K562 (cell line): ENCODE data around the gene PPP3CA. TPM values are rescaled to one million over a fixed set of nuclear protein-coding genes. Genes with fewer than 3 reads are reported as not detected.

Experiments used
- ATAC-seq: fragments of 200-7000 bp; cut with Tn5 transposase; 3 replicates; pipeline ENCODE4 v1.9.1; 2020; ENCODE audit warnings: moderate library complexity
- BruUV-seq: library from RNA; stranded (reverse); fragments of 400-500 nt; replicated peaks from 2 replicates; lab custom pipeline; 2021; lab: Mats Ljungman, UMichigan
- CTCF ChIA-PET: fragments of 300-600 bp; formaldehyde crosslinking; extraction: SDS; loops from one replicate; lab custom pipeline; 2021; ENCODE audit warnings: low intra/inter-chr PET ratio; lab: Yijun Ruan, JAX
- POLR2A ChIA-PET: fragments of 300-600, 350-650 bp; sonication (Branson Sonifier 250); formaldehyde crosslinking; extraction: SDS; loops from one replicate; lab custom pipeline; 2021; ENCODE audit warnings: antibody characterized with exemption, inconsistent platforms; lab: Yijun Ruan, JAX
- DNase-seq, 4 experiments: peaks; one replicate each; pipeline versions ENCODE4 v3.0.0 to v3.0.0-alpha.2; 2011 to 2018; ENCODE audit warnings: low spot score in 3 of 4, mixed read lengths in 3 of 4; ENCODE audit errors: extremely low read depth in 1 of 4
- FAIRE-seq: peaks from 2 replicates; lab custom pipeline; 2011; peaks lifted over from hg19 to GRCh38; lab: Jason Lieb, UNC
- H2AFZ ChIP-seq: 2 replicates; pipeline ENCODE4 v1.6.0; 2011; ENCODE audit warnings: low read depth, low read length, control low read depth, inconsistent platforms
- H3K27ac ChIP-seq: fragments of 200-600 bp; 3 replicates; pipeline ENCODE4 v1.8.0; 2011; ENCODE audit warnings: low read depth, mild to moderate bottlenecking, control low read depth, inconsistent platforms, low read length, moderate library complexity, mixed read lengths; ENCODE audit errors: extremely low read depth
- H3K27me3 ChIP-seq, 2 experiments: fragments of 300-600 bp in 1 of 2; 2 replicates in 1 of 2; 3 replicates in 1 of 2; pipeline versions ENCODE4 v1.6.0 to v1.8.0; 2011; ENCODE audit warnings: inconsistent platforms in 2 of 2, low read length in 2 of 2, mild to moderate bottlenecking in 1 of 2, mixed read lengths in 1 of 2, moderate library complexity in 1 of 2; ENCODE audit not compliant: control insufficient read depth in 2 of 2, insufficient read depth in 2 of 2
- H3K36me3 ChIP-seq: fragments of 300-600 bp; 3 replicates; pipeline ENCODE4 v1.8.0; 2011; ENCODE audit warnings: mild to moderate bottlenecking, low read length, inconsistent platforms; ENCODE audit not compliant: control insufficient read depth, insufficient read depth
- H3K4me1 ChIP-seq, 2 experiments: fragments of 200-600 bp in 1 of 2; replicated peaks in 1 of 2; 2 replicates in 1 of 2; 3 replicates in 1 of 2; pipeline versions ENCODE4 v1.5.1 to v1.8.0; 2011; ENCODE audit warnings: inconsistent platforms in 2 of 2, low read length in 2 of 2, mild to moderate bottlenecking in 1 of 2, mixed read lengths in 1 of 2, moderate library complexity in 1 of 2; ENCODE audit not compliant: control insufficient read depth in 2 of 2, insufficient read depth in 2 of 2
- H3K4me2 ChIP-seq: 2 replicates; pipeline ENCODE4 v1.6.1; 2011; ENCODE audit warnings: low read length, control low read depth, inconsistent platforms, mixed read lengths; ENCODE audit not compliant: insufficient read depth
- H3K4me3 ChIP-seq: fragments of 200-600 bp; sonication (generic), shearing (Covaris generic); 2 replicates; pipeline ENCODE4 v1.5.1; 2016; ENCODE audit warnings: control low read depth, inconsistent platforms
- H3K79me2 ChIP-seq: fragments of 200-600 bp; 3 replicates; pipeline ENCODE4 v1.8.0; 2011; ENCODE audit warnings: low read length, inconsistent platforms; ENCODE audit not compliant: control insufficient read depth, insufficient read depth
- H3K9ac ChIP-seq, 2 experiments: 2 replicates each; pipeline versions ENCODE4 v1.6.0 to v1.6.1; 2011; ENCODE audit warnings: low read depth in 2 of 2, low read length in 2 of 2, control low read depth in 1 of 2, inconsistent platforms in 1 of 2, mild to moderate bottlenecking in 1 of 2, mixed read lengths in 1 of 2; ENCODE audit not compliant: insufficient read depth in 1 of 2
- H3K9me1 ChIP-seq: one replicate; pipeline ENCODE4 v1.6.0; 2011; ENCODE audit warnings: inconsistent platforms, mild to moderate bottlenecking, low read length, moderate library complexity; ENCODE audit not compliant: control insufficient read depth, insufficient read depth
- H3K9me3 ChIP-seq: replicated peaks from 2 replicates; pipeline ENCODE4 v1.5.1; 2011; ENCODE audit warnings: low read depth, low read length, inconsistent platforms; ENCODE audit not compliant: control insufficient read depth, insufficient read depth
- H4K20me1 ChIP-seq: replicated peaks from 2 replicates; pipeline ENCODE4 v1.6.1; 2011; ENCODE audit warnings: low read length, inconsistent platforms, mixed read lengths; ENCODE audit not compliant: control insufficient read depth, insufficient read depth
- CTCF ChIP-seq, 3 experiments: IDR thresholded peaks in 2 of 3; conservative IDR thresholded peaks in 1 of 3; 2 replicates each; pipeline ENCODE4 v1.5.1; 2011 to 2012; ENCODE audit warnings: low read length in 3 of 3, mild to moderate bottlenecking in 3 of 3, control low read depth in 2 of 3, improper control_type of control experiment in 1 of 3, inconsistent platforms in 1 of 3, low read depth in 1 of 3, mixed read lengths in 1 of 3, moderate library complexity in 1 of 3; ENCODE audit not compliant: insufficient read depth in 2 of 3
- HDGF ChIP-seq: fragments of 450-650 bp; IDR thresholded peaks from 2 replicates; pipeline ENCODE4 v1.6.1; 2016
- HMBOX1 ChIP-seq: sonication (generic); IDR thresholded peaks from 2 replicates; pipeline ENCODE4 v1.6.1; 2016
- ILF3 ChIP-seq: fragments of 450-650 bp; IDR thresholded peaks from 2 replicates; pipeline ENCODE4 v1.6.1; 2018; ENCODE audit warnings: antibody characterized with exemption, mild to moderate bottlenecking, moderate library complexity, borderline replicate concordance
- NFRKB ChIP-seq: fragments of 450-650 bp; IDR thresholded peaks from 2 replicates; pipeline ENCODE4 v1.6.1; 2016; ENCODE audit warnings: low read depth
- NFXL1 ChIP-seq: fragments of 450-650 bp; formaldehyde crosslinking; IDR thresholded peaks from 2 replicates; pipeline ENCODE4 v1.4.0; 2021; ENCODE audit warnings: mild to moderate bottlenecking
- POLR3G ChIP-seq: IDR thresholded peaks from 2 replicates; pipeline ENCODE4 v1.6.1; 2011; ENCODE audit not compliant: insufficient read length, insufficient replicate concordance; ENCODE audit errors: extremely low read depth
- TAF15 ChIP-seq: fragments of 200-400 bp; formaldehyde crosslinking; IDR thresholded peaks from 2 replicates; pipeline ENCODE4 v1.6.1; 2017; ENCODE audit warnings: mild to moderate bottlenecking, low read depth, low read length, moderate library complexity
- ZFP91 ChIP-seq: sonication (generic); formaldehyde crosslinking; IDR thresholded peaks from 2 replicates; pipeline ENCODE4 v1.8.0; 2022; ENCODE audit warnings: mild to moderate bottlenecking, missing genetic modification reagents
- ZNF184 ChIP-seq: sonication (generic); formaldehyde crosslinking; IDR thresholded peaks from 2 replicates; pipeline ENCODE4 v1.5.0; 2020; ENCODE audit warnings: missing genetic modification reagents
- ZNF347 ChIP-seq: fragments of 450-650 bp; formaldehyde crosslinking; IDR thresholded peaks from 2 replicates; pipeline ENCODE4 v1.4.0; 2020; ENCODE audit warnings: low read depth, mild to moderate bottlenecking, moderate library complexity
- WGBS: fragments of 100-300 bp; shearing (Covaris generic); methylation state at CpG from one replicate; pipeline ENCODE4 v1.1.6; 2016; ENCODE audit warnings: low coverage, mixed read lengths; ENCODE audit not compliant: insufficient coverage; ENCODE audit errors: missing lambda C conversion rate; 5-methylcytosine and 5-hydroxymethylcytosine counted together
- in situ Hi-C: fragments of 300-500 bp; cut with MboI; formaldehyde crosslinking; loops from 4 replicates; pipeline ENCODE4 v1.15.0; 2018; ENCODE audit warnings: inconsistent platforms, mixed read lengths
- intact Hi-C: fragments of 100-400 bp; cut with micrococcal nuclease; formaldehyde crosslinking; loops from 2 replicates; pipeline ENCODE4 v1.14.2; 2022
- polyA plus RNA-seq, 8 experiments: library from polyadenylated mRNA; depleted of rRNA in 4 of 8; stranded (reverse) in 5 of 8; unstranded in 3 of 8; fragments of >200 nt; fragmentation: Nextera tagmentation in 2 of 8; fragmentation: Illumina TruSeq in 1 of 8; extraction: Ambion mirVana in 2 of 8; extraction: Trizol in 1 of 8; gene quantifications; 2 replicates each; pipeline versions ENCODE4 v1.2.1 to v1.2.3, GENCODE V29; 2011 to 2014; ENCODE audit warnings: inconsistent platforms in 1 of 8, missing spikeins in 1 of 8
- total RNA-seq, 7 experiments: library from RNA; depleted of rRNA in 6 of 7; stranded (reverse); fragments of >200 nt in 6 of 7; fragmentation: Illumina TruSeq in 2 of 7; extraction: Trizol in 2 of 7; gene quantifications; 2 replicates each; pipeline versions ENCODE4 v1.2.1 to v1.2.3, GENCODE V29; 2011 to 2021; ENCODE audit warnings: low replicate concordance in 1 of 7
- TF ChIP-seq, protein P1 (sequence below): fragments of 450-650 bp; formaldehyde crosslinking; IDR thresholded peaks from 2 replicates; pipeline ENCODE4 v1.4.0; 2020; ENCODE audit warnings: mild to moderate bottlenecking

Gene PPP3CA
- total and polyA plus RNA-seq, 9 of the 15 experiments (the other 6 are each of a cell fraction or from before 2014, with no cell fraction given): 0.94 to 3.2 (median 1.6) TPM

GRCh38 chr4:101098666-101099400 is 248.5 kb downstream of the PPP3CA start:
- 0% methylated on average over 4 of the region's 4 CpGs for WGBS
- POLR2A ChIA-PET: no interaction called here
- intact Hi-C loops: no loop called here

More at GRCh38 chr4:101098666-101099400, 248.5 kb downstream of the PPP3CA start:
- H3K9me1 ChIP-seq: no peaks in the 10 kb centered on the region
- no peak overlapping the region for H3K4me2 ChIP-seq
- H3K9me3 ChIP-seq: no peaks in the 10 kb centered on the region
- no peak overlapping the region for H2AFZ ChIP-seq
- H3K27ac ChIP-seq: no peak overlapping the region
- no peak for TF ChIP-seq CTCF (IDR thresholded peaks at IDR 0.05 in 2 of 3, conservative IDR thresholded peaks at IDR 0.05 in 1 of 3; ENCODE audit: insufficient read depth in 2 of 3, low read depth in 1 of 3, low read length in 3 of 3)
- TF ChIP-seq HMBOX1: no peak
- no peak for TF ChIP-seq NFXL1 (CRISPR knock-in tag)
- TF ChIP-seq ILF3: no peak
- TF ChIP-seq HDGF: no peak
- TF ChIP-seq NFRKB: no peak
- TF ChIP-seq ZNF347: no peak
- TF ChIP-seq ZFP91 (CRISPR knock-in tag): no peak
- TF ChIP-seq, protein P1, sequence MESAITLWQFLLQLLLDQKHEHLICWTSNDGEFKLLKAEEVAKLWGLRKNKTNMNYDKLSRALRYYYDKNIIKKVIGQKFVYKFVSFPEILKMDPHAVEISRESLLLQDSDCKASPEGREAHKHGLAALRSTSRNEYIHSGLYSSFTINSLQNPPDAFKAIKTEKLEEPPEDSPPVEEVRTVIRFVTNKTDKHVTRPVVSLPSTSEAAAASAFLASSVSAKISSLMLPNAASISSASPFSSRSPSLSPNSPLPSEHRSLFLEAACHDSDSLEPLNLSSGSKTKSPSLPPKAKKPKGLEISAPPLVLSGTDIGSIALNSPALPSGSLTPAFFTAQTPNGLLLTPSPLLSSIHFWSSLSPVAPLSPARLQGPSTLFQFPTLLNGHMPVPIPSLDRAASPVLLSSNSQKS (CRISPR knock-in tag): no peak
- no peak for TF ChIP-seq ZNF184 (CRISPR knock-in tag)
- no peak for TF ChIP-seq POLR3G
- no peak for TF ChIP-seq TAF15
- FAIRE-seq: no peak
- CTCF ChIA-PET: no interaction called here
- no peak for DNase-seq
- no peaks in the 10 kb centered on the region for H3K36me3 ChIP-seq
- no peaks in the 10 kb centered on the region for H4K20me1 ChIP-seq
- no peak overlapping the region for H3K4me3 ChIP-seq
- ATAC-seq: no peak
- H3K4me1 ChIP-seq: no peaks in the 10 kb centered on the region
- no peak overlapping the region for H3K9ac ChIP-seq
- H3K79me2 ChIP-seq: no peaks in the 10 kb centered on the region
- no peaks in the 10 kb centered on the region for H3K27me3 ChIP-seq
- in situ Hi-C loops: no loop called here
- no TSS peak for BruUV-seq
